Measurements from ENCODE around the gene SLC47A1.

SLC47A1 gene

GRCh38 chr17:19531780-19532501 is 1.7 kb upstream of the SLC47A1 start:
- no peak for TF ChIP-seq CTCF (IDR thresholded peaks at IDR 0.05; ENCODE audit: low read depth, low read length)
- DNase-seq (ENCODE audit: low read depth in 2 of 2), result peak in 1 of 2 donors; percentile 22
- no peak overlapping the region for H3K4me3 ChIP-seq (replicated peaks in 1 of 2; ENCODE audit: low read depth in 2 of 2, low read length in 2 of 2)

DNA sequence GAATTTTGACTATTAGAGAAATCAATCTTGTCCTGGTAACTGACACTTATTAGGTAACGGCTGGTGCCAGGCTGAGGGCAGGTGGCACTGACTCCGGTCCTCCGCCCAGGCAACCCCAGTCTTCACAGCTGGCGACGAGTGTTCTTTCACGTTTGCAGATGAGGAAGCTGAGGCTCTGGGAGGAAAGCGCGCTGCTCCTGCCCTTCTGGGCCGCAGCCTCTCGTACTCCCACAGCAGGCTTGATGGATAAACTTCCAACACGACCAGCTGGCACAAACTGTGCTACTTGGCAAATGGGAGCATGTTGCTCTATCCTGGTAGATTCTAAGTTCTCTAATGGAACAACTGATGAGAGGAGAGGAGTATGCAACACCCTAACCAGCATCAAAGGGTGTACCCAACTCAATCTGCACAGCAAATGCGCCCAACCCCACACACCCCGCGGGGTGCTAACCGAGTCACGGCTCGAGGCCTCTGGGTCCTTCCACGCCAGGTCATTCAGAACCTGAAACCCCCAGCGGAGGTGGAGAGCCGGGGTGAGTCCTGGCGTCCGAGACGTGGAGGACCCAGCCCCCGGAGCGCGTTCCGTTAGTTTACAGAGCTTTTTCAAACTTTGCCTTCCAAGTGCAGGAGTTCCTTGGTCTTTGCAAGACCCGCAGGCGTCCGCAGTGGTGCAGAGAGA is 477 bp upstream of the SLC47A1 start:
- TF ChIP-seq CTCF (IDR thresholded peaks at IDR 0.05; ENCODE audit: low read depth, low read length), result no peak
- H3K4me3 ChIP-seq (replicated peaks in 1 of 2; ENCODE audit: low read depth in 2 of 2, low read length in 2 of 2), result peak overlapping the region; percentile 17 to 44
- DNase-seq (ENCODE audit: low read depth in 2 of 2), result no peak

GRCh38 chr17:19534562-19535149 is 1.0 kb downstream of the SLC47A1 start:
- H3K4me3 ChIP-seq (replicated peaks in 1 of 2; ENCODE audit: low read depth in 2 of 2, low read length in 2 of 2), result peak overlapping the region; percentile 44 to 53
- no peak for TF ChIP-seq CTCF (IDR thresholded peaks at IDR 0.05; ENCODE audit: low read depth, low read length)
- peak in 1 of 2 donors; percentile 19 for DNase-seq (ENCODE audit: low read depth in 2 of 2)

DNA sequence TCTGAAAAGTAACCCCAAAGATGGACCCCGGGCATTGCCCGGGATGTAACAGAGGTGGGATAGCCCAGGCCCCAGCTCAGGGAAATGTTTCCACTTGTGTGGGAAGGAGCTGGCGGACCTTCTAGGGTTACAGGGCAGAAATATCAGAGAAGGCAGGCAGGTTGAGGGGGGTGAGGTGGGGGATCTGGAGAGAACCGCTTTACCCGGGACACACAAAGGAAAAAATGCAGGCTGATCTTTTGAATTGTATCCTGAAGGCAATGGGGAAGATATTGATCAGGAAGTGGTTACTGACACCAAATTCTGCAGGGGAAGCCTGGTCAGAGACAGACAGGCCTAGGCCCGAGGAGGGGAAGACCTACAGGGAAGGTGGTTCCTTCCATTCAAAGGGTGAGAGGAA is 3.5 kb downstream of the SLC47A1 start:
- H3K4me3 ChIP-seq (replicated peaks in 1 of 2; ENCODE audit: low read depth in 2 of 2, low read length in 2 of 2), result no peak overlapping the region
- no peak for TF ChIP-seq CTCF (IDR thresholded peaks at IDR 0.05; ENCODE audit: low read depth, low read length)
- DNase-seq (ENCODE audit: low read depth in 2 of 2), result no peak

DNA sequence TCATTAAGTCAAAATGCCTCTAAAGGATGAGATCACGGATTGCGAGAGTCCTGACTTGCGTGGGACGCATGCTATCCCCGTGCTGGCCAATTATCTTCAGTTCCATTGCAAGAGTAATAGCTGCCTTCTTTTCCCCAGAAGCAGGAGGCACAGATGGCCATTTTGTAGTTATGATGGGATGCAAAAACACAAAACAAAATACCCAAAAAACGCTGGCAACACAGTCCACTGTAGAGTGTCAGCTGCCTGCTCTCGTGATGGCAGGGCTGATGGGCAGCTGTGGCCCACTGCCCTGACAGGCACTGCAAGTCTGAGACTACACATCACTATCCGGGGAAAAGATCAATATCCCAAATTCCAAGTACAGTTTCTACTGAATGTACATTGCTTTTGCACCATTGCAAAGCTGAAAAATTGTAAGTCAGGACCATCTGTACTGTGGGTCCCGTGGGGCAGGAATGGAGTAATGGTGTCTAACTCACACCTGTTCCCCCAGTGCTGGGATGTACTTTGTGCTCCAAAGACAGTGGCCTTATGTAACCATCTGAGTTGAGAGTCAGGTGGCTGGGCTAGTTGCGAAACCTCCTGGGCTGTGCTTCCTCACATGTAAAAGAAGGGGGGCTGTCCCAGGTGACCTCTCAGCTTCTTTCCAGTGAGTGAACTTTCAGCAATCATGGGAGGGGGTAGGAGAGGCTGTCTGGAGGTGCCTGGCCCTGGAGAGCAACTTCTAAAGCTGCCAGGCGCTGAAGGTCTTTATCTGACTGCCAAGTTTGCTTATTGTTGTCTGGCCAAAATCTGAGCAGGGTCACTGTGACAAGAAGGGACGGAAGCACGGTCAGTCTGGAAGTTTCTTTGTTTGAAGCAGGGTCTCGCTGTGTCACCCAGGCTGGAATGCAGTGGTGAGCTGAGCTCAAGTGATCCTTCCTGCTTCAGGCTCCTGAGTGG is 4.7 kb downstream of the SLC47A1 start:
- DNase-seq (ENCODE audit: low read depth in 2 of 2), result no peak
- no peak for TF ChIP-seq CTCF (IDR thresholded peaks at IDR 0.05; ENCODE audit: low read depth, low read length)
- H3K4me3 ChIP-seq (replicated peaks in 1 of 2; ENCODE audit: low read depth in 2 of 2, low read length in 2 of 2), result no peak overlapping the region

DNA sequence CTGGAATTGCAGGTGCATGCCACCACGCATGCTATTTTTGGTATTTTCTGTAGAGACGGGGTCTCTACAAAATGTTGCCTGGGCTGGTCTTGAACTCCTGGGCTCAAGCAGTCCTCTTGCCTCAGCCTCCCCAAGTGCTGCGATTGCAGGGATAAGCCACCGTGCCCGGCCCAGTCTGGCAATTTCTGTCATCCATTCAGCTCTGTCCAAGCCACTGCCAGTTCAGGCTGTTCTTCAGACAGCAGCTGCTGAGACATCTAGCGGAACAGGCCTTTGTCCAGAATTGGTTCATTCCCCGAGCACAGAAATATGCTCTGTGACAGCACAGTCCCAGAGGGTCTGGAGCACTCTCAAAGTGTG is 5.4 kb downstream of the SLC47A1 start:
- no peak for DNase-seq (ENCODE audit: low read depth in 2 of 2)
- TF ChIP-seq CTCF (IDR thresholded peaks at IDR 0.05; ENCODE audit: low read depth, low read length), result no peak
- no peak overlapping the region for H3K4me3 ChIP-seq (replicated peaks in 1 of 2; ENCODE audit: low read depth in 2 of 2, low read length in 2 of 2)
